Stomach (tissue), 4 donors: ENCODE data around the gene NAV2.

Source experiments
- CTCF ChIP-seq, 7 experiments: fragments of 450-650 bp in 4 of 7; fragments of 200-600 bp in 3 of 7; sonication (generic) in 3 of 7; IDR thresholded peaks; one replicate each; pipeline ENCODE4 v1.5.1; 2016 to 2019; ENCODE audit warnings: antibody characterized with exemption in 7 of 7, control low read depth in 2 of 7, mild to moderate bottlenecking in 1 of 7
- EP300 ChIP-seq: sonication (generic); formaldehyde crosslinking; IDR thresholded peaks from one replicate; pipeline ENCODE4 v1.6.1; 2017; ENCODE audit warnings: antibody characterized with exemption
- POLR2A ChIP-seq, 4 donors: fragments of 450-650 bp; IDR thresholded peaks; one replicate each; pipeline ENCODE4 v1.6.1; 2016; ENCODE audit warnings: antibody characterized with exemption in 4 of 4, control low read depth in 2 of 4, mild to moderate bottlenecking in 1 of 4, moderate library complexity in 1 of 4
- POLR2AphosphoS5 ChIP-seq, 3 donors: sonication (generic); formaldehyde crosslinking; IDR thresholded peaks; one replicate each; pipeline ENCODE4 v1.6.1; 2016; ENCODE audit warnings: antibody characterized with exemption in 3 of 3

DNA sequence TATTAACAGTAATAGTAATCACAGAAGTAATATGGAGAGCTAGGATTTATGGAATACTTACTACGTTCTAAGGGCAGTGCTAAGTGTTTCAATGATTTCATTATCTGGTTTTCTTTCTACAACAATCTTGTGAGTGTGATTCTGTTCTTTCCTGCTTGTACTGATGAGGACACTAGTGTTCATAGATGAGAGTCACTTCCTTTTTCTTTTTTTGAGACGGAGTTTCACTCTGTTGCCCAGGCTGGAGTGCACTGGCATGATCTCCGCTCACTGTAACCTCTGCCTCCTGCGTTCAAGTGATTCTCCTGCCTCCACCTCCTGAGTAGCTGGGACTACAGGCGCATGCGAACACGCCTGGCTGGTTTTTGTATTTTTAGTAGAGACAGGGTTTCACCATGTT, 366.2 kb downstream of the NAV2 start:
- TF ChIP-seq CTCF (IDR thresholded peaks at IDR 0.05) (no peak), POLR2A (IDR thresholded peaks at IDR 0.05) (no peak), EP300 (no peak), POLR2AphosphoS5 (IDR thresholded peaks at IDR 0.05) (no peak)
